T-helper 2 cell treated with Interferon-gamma antibody and Interleukin-4, amounts not matched to agents 100 ng/mL and 5 ng/mL, for 36 hours (primary cell): ENCODE results near the gene SLC25A26. TPM values are rescaled to one million over a fixed set of nuclear protein-coding genes. Genes with fewer than 3 reads are reported as not detected.

Source experiments
- intact Hi-C: fragments of 100-400 bp; cut with micrococcal nuclease; formaldehyde crosslinking; loops from one replicate; pipeline ENCODE4 v1.15.1; 2023
- total RNA-seq: library from RNA; stranded (reverse); gene quantifications from 2 replicates; pipeline ENCODE4 v1.2.3, GENCODE V29; 2022

Gene SLC25A26
- total RNA-seq, 1 donor from 2014 or later = 11.7 TPM

- intact Hi-C loops = loop anchor here (10.0 kb wide), 1 partner anchor 191 kb away; the partner anchor contains the start of gene MAGI1
Observed at GRCh38 chr3:66226093-66226492, 5.3 kb downstream of the SLC25A26 start.

- intact Hi-C loops = loop anchor here (10.0 kb wide), 1 partner anchor 192 kb away; the partner anchor contains the start of gene MAGI1
Observed at GRCh38 chr3:66227051-66227450, 6.2 kb downstream of the SLC25A26 start.

- intact Hi-C loops = loop anchor here (10.0 kb wide), 1 partner anchor 193 kb away; the partner anchor contains the start of gene MAGI1
Observed at GRCh38 chr3:66227915-66228314, 7.1 kb downstream of the SLC25A26 start.

GRCh38 chr3:66228707-66229106, 7.9 kb downstream of the SLC25A26 start:
- intact Hi-C loops = loop anchor here (10.0 kb wide), 1 partner anchor 194 kb away; the partner anchor contains the start of gene MAGI1

GRCh38 chr3:66229931-66230330, 9.1 kb downstream of the SLC25A26 start:
- intact Hi-C loops = loop anchor here (10.0 kb wide), 1 partner anchor 195 kb away; the partner anchor contains the start of gene MAGI1

GRCh38 chr3:66233033-66233432, 12.2 kb downstream of the SLC25A26 start:
- intact Hi-C loops = no loop called here

GRCh38 chr3:66236281-66236680, 15.5 kb downstream of the SLC25A26 start:
- intact Hi-C loops = no loop called here

GRCh38 chr3:66237552-66237951, 16.8 kb downstream of the SLC25A26 start:
- intact Hi-C loops = no loop called here

GRCh38 chr3:66239513-66240123, 18.8 kb downstream of the SLC25A26 start:
- intact Hi-C loops = no loop called here

- intact Hi-C loops = no loop called here
Observed at GRCh38 chr3:66241466-66241865, 20.7 kb downstream of the SLC25A26 start.

GRCh38 chr3:66242788-66243464, 22.1 kb downstream of the SLC25A26 start:
- intact Hi-C loops = no loop called here

- intact Hi-C loops = no loop called here
Observed at GRCh38 chr3:66248641-66249040, 27.8 kb downstream of the SLC25A26 start.

GRCh38 chr3:66253790-66254620, 33.2 kb downstream of the SLC25A26 start:
- intact Hi-C loops = loop anchor here (1.0 kb wide), 2 partner anchors 562 to 568 kb away; no protein-coding TSS in a partner anchor

GRCh38 chr3:66255865-66256264, 35.1 kb downstream of the SLC25A26 start:
- intact Hi-C loops = no loop called here

GRCh38 chr3:66256806-66257205, 36.0 kb downstream of the SLC25A26 start:
- intact Hi-C loops = no loop called here

GRCh38 chr3:66259566-66260255, 38.9 kb downstream of the SLC25A26 start:
- intact Hi-C loops = no loop called here

GRCh38 chr3:66260431-66260830, 39.6 kb downstream of the SLC25A26 start:
- intact Hi-C loops = no loop called here

- intact Hi-C loops = no loop called here
Observed at GRCh38 chr3:66261355-66261754, 40.6 kb downstream of the SLC25A26 start.

- intact Hi-C loops = no loop called here
Observed at GRCh38 chr3:66265649-66266048, 44.8 kb downstream of the SLC25A26 start.

- intact Hi-C loops = no loop called here
Observed at GRCh38 chr3:66266551-66266950, 45.8 kb downstream of the SLC25A26 start.

- intact Hi-C loops = no loop called here
Observed at GRCh38 chr3:66267031-66267430, 46.2 kb downstream of the SLC25A26 start.
